ENCODE measurements around the gene NDUFA8. TPM values are rescaled to one million over a fixed set of nuclear protein-coding genes. Genes with fewer than 3 reads are reported as not detected.

NDUFA8 gene
- total RNA-seq, 1 experiment from 2014 or later = 70.7 TPM

Small RNA genes within 50 kb of the gene (microRNA-seq; reads per million reads assigned to microRNA genes)
- not detected for gene MIR4478 (ENCODE audit: borderline number of aligned reads)

Other genes with a start within 250 kb of the NDUFA8 start
- 0.50 to 1.1 TPM (median 0.69 TPM) in 3 replicates for gene TTLL11, start 66.5 kb downstream of the NDUFA8 start, total RNA-seq (2021)
- not detected in 3 replicates for gene MORN5, start 129 bp upstream of the NDUFA8 start, total RNA-seq (2021)
- gene LHX6, start 69.2 kb upstream of the NDUFA8 start, total RNA-seq (2021) = 0.71 to 1.5 TPM (median 1.5 TPM) in 3 replicates
- 11.4 to 14.3 TPM (median 13.1 TPM) in 3 replicates for gene RBM18, start 105.1 kb upstream of the NDUFA8 start, total RNA-seq (2021)
- gene MRRF, start 105.1 kb upstream of the NDUFA8 start, total RNA-seq (2021) = 36.1 to 42.3 TPM (median 38.8 TPM) in 3 replicates
- 0.89 to 1.1 TPM (median 1.0 TPM) in 3 replicates for gene PTGS1, start 211.2 kb upstream of the NDUFA8 start, total RNA-seq (2021)

Measured in WTC11 (cell line).